ENCODE data around the gene RBM15.
A peak's percentile ranks its signal among the peaks of the same experiment; 100 is the strongest.

The RBM15 gene

GRCh38 chr1:110321045-110321444 is 18.1 kb upstream of the RBM15 start:
- no peak for DNase-seq

- DNase-seq: no peak
Observed at GRCh38 chr1:110321846-110322245, 17.3 kb upstream of the RBM15 start.

GRCh38 chr1:110324667-110325066 is 14.5 kb upstream of the RBM15 start:
- DNase-seq: no peak

GRCh38 chr1:110326826-110327225 is 12.4 kb upstream of the RBM15 start:
- DNase-seq: no peak

GRCh38 chr1:110328274-110328673 is 10.9 kb upstream of the RBM15 start:
- DNase-seq: no peak

- DNase-seq: no peak
Observed at GRCh38 chr1:110328700-110329099, 10.5 kb upstream of the RBM15 start.

GRCh38 chr1:110335265-110335664 is 3.9 kb upstream of the RBM15 start:
- no peak for DNase-seq

GRCh38 chr1:110336300-110337039 is 2.7 kb upstream of the RBM15 start:
- no peak for DNase-seq

- peak in 23 of 51 donors; percentile 4 to 50 (median 17) for DNase-seq
Observed at GRCh38 chr1:110337704-110338308, 1.4 kb upstream of the RBM15 start.

GRCh38 chr1:110338309-110338885 is 780 bp upstream of the RBM15 start:
- DNase-seq: peak in 50 of 51 donors; percentile 75 to 100 (median 98)

- peak in 29 of 51 donors; percentile 31 to 77 (median 62) for DNase-seq
Observed at GRCh38 chr1:110339407-110340206, 430 bp downstream of the RBM15 start.

- peak in 2 of 51 donors; percentile 30 to 31 for DNase-seq
Observed at GRCh38 chr1:110340207-110340468, 961 bp downstream of the RBM15 start.

- DNase-seq: no peak
Observed at GRCh38 chr1:110341146-110341871, 2.1 kb downstream of the RBM15 start.

GRCh38 chr1:110341872-110342331 is 2.7 kb downstream of the RBM15 start:
- DNase-seq: no peak

- DNase-seq: no peak
Observed at GRCh38 chr1:110343249-110343648, 4.1 kb downstream of the RBM15 start.

- no peak for DNase-seq
Observed at GRCh38 chr1:110344152-110344551, 5.0 kb downstream of the RBM15 start.

- DNase-seq: no peak
Observed at GRCh38 chr1:110345480-110345879, 6.3 kb downstream of the RBM15 start.

GRCh38 chr1:110346690-110347089 is 7.5 kb downstream of the RBM15 start:
- no peak for DNase-seq

- no peak for DNase-seq
Observed at GRCh38 chr1:110347182-110347893, 8.2 kb downstream of the RBM15 start.

GRCh38 chr1:110348050-110348449 is 8.9 kb downstream of the RBM15 start:
- no peak for DNase-seq

GRCh38 chr1:110348771-110349170 is 9.6 kb downstream of the RBM15 start:
- no peak for DNase-seq
